ENCODE measurements around the gene BOLA2.
"Not testable (repeated sequence)": the region's sequence is repeated elsewhere in the genome, so short reads cannot be mapped to it uniquely, and the experiment has no call there.

BOLA2 gene

GRCh38 chr16:29454269-29454668, at the start of gene BOLA2, which contains the start of gene SLX1B:
Gene BOLA2, minus strand, starts transcription at chr16:29454351. Its CDS starts 98 bp downstream, at chr16:29454253.
Gene SLX1B, plus strand, starts transcription at chr16:29454533.
- DNase-seq: not testable (repeated sequence)

GRCh38 chr16:29482276-29482675, 28.1 kb upstream of the BOLA2 start:
- DNase-seq: not testable (repeated sequence)

GRCh38 chr16:29472065-29472464, 17.9 kb upstream of the BOLA2 start:
- not testable (repeated sequence) for DNase-seq

GRCh38 chr16:29469660-29470059, 15.5 kb upstream of the BOLA2 start:
- DNase-seq: not testable (repeated sequence)

DNA sequence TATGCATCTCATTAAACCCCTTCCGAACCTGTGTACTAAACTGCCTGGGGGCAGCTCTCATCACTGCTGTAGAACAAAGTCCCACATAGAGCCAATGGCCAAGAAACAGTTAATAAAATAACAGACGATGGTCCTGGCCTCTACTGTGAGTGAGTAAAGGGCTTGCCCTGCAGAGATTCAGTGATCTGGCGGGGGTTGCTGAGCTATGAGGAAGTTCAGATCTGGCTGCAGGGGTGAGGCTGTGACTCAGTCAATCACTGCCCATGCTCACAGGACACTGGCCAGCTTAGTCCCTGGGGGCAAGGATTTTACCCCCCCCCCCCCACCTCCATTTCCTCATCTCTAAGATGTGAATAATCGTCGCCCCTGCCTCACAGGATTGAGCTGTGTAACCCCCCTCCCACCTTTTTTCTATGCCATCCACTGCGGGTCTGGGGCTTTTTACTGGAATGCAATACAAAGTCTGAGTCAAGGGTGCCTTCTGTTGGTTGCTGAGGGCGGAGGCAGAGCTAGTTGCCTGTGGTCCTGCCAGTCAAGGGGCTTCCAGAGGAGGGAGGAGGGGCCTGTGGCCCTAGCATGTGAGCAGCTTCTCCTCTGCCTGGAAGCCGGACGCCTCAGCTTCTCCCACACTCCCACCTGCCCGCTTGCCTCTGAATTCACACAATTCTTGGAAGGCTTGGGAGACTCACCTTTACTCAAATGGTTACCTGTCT, 13.7 kb upstream of the BOLA2 start:
- DNase-seq: not testable (repeated sequence)

DNA sequence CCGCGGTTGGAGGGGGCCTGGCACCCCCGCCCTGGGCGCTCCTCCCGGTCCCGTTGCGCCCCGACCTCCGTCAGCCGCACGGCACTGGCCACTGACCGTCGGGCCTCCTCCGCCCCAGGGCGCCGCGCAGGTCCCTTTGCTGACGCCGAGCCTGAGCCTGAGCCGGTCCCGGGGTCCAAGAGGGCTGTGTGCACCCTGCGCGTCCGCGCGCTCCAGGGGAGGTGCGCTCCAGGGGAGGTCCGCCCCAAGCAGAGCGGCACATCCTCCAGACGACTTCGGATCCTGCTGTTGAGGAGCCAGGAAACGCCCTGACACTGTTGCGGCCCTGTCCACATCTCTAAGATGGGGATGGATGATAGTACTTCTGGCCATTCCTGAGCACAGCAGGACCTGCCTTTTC, 12.8 kb upstream of the BOLA2 start:
- not testable (repeated sequence) for DNase-seq

DNA sequence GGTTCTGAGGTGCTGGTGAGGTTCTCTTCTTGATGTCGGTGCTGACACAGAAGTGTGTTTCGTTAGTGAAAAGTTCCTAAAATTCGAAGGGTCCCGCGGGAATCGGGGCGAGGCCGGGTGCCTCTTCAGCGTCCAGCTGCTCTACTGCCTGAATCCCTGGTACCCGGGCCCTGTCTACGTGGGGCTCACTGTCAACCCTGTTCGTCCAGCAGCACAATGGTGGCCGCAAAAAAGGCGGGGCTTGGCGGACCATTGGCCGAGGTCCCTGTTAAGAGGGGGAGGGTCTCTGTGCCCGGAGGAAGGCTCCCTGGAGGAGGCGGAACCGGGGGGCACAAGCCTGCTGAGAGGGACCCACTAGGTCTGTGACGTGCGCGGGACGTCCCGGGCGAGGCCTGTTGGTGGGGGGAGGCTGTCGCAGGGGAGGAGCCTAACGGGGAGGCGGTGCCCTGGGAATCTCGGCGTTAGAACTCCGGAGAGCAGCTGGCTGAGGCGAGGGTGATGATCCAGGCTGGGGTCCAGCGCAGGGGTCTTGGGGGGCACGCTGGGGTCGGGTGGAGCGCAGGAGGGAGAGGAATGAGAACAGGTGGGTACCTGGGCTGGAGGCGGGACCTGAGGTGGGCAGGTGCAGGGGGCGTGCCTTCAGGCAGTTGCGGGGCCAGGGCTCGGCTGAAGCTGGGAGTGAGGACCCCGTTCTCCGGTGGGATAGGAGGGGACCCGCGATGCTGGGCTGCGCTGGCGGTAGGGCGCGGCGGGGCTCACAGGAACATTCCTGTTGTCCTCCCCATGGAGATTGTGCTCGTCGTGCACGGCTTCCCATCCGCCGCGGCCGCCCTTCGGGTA, 12.1 kb upstream of the BOLA2 start:
- DNase-seq: not testable (repeated sequence)

GRCh38 chr16:29460647-29461030, 6.5 kb upstream of the BOLA2 start:
- DNase-seq: not testable (repeated sequence)

- not testable (repeated sequence) for DNase-seq
These were observed 5.8 kb upstream of the BOLA2 start, which contains the start of gene SULT1A4 for GRCh38 chr16:29459706-29460646. Gene SULT1A4, plus strand, starts transcription at chr16:29459913. Its CDS starts 1,473 bp downstream, at chr16:29461386.

GRCh38 chr16:29457660-29458059, 3.5 kb upstream of the BOLA2 start:
- DNase-seq: not testable (repeated sequence)

DNA sequence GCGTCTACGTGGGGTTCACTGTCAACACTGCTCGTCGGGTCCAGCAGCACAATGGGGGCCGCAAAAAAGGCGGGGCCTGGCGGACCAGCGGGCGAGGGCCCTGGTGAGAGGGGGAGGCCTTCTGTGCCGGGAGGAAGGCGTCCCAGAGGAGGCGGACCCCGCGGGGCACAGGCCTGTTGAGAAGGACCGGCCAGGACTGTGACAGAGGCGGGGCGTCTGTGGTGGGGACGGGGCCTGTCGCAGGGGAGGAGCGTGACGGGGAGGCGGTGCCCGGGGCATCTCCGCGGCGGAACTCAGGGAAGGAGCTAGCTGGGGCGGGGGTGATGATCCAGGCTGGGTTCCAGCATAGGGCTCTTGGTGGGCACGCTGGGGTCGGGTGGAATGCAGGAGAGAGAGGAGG, 677 bp upstream of the BOLA2 start:
- DNase-seq: not testable (repeated sequence)

- not testable (repeated sequence) for DNase-seq
These were observed 397 bp downstream of the BOLA2 start for GRCh38 chr16:29453754-29454153.

- DNase-seq: not testable (repeated sequence)
These were observed 28.8 kb downstream of the BOLA2 start for GRCh38 chr16:29425390-29425789.

DNA sequence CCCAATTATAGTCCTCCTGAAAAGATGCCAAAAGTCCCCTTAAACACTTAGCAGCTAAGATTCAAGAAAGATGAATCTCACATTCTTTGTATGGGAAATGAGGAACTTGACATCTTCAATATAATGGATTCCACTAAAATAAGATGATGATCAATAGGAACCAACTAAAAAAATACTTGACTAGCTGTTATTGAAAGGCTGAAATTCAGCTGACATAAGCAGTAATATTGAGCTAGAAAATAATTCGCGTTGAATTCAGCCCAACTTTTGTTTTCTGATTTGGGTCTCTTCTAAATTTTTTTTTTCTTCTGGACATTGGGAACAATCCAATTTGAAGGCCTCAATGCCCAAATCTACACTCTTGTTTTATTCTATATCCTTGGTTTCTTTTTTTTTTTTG, 30.6 kb downstream of the BOLA2 start:
- DNase-seq: not testable (repeated sequence)

DNA sequence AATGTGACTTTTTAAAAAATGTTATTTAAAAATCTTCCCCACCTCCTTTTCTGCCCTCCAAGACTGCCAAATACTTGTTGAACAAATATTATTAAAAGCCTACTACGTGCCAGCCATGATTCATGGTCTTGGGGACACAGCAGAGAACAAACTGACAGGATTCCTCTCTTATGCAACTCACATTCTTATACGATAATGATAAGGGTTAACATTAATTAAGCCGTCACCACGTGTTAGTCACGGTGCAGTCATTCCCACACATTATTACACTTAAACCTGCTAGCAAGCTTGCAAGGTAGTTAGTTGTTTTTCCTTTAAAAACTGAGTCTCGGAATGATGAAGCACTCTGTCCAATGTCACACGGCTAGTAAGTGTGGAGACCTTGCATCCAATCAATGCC, 48.9 kb downstream of the BOLA2 start:
- not testable (repeated sequence) for DNase-seq

Measured in NCI-H1436 treated with DMSO at 0.1 percent for 48 hours (cell line).